NCI-H774 (cell line): ENCODE results near the gene ATP2C2.
A peak's percentile ranks its signal among the peaks of the same experiment; 100 is the strongest.

ENCODE experiments used
- DNase-seq: peaks from one replicate; lab custom pipeline; 2025; lab: John Stamatoyannopoulos, UW

The ATP2C2 gene

GRCh38 chr16:84366208-84366607 lies 2.1 kb upstream of the ATP2C2 start:
- DNase-seq = no peak

- DNase-seq = no peak
These were observed 1.0 kb upstream of the ATP2C2 start for GRCh38 chr16:84367297-84367680.

- DNase-seq = peak; percentile 29
These were observed 509 bp upstream of the ATP2C2 start for GRCh38 chr16:84367750-84368307.

GRCh38 chr16:84369105-84369504 lies 767 bp downstream of the ATP2C2 start:
- no peak for DNase-seq

- DNase-seq = no peak
These were observed 1.7 kb downstream of the ATP2C2 start for GRCh38 chr16:84369938-84370627.

- no peak for DNase-seq
These were observed 2.6 kb downstream of the ATP2C2 start for GRCh38 chr16:84370723-84371552.

- no peak for DNase-seq
These were observed 3.2 kb downstream of the ATP2C2 start for GRCh38 chr16:84371553-84371865.

- DNase-seq = no peak
These were observed 5.7 kb downstream of the ATP2C2 start for GRCh38 chr16:84373907-84374489.

GRCh38 chr16:84378099-84378498 lies 9.8 kb downstream of the ATP2C2 start:
- no peak for DNase-seq

GRCh38 chr16:84378567-84378966 lies 10.2 kb downstream of the ATP2C2 start:
- no peak for DNase-seq

GRCh38 chr16:84379008-84379708 lies 10.8 kb downstream of the ATP2C2 start:
- DNase-seq = no peak

GRCh38 chr16:84379709-84380362 lies 11.5 kb downstream of the ATP2C2 start:
- DNase-seq = no peak

GRCh38 chr16:84380405-84380804 lies 12.1 kb downstream of the ATP2C2 start:
- DNase-seq = no peak

GRCh38 chr16:84382396-84382795 lies 14.1 kb downstream of the ATP2C2 start:
- no peak for DNase-seq

- DNase-seq = no peak
These were observed 14.8 kb downstream of the ATP2C2 start for GRCh38 chr16:84383106-84383505.

GRCh38 chr16:84386047-84386446 lies 17.7 kb downstream of the ATP2C2 start:
- no peak for DNase-seq

- no peak for DNase-seq
These were observed 18.7 kb downstream of the ATP2C2 start for GRCh38 chr16:84387021-84387420.

- no peak for DNase-seq
These were observed 21.9 kb downstream of the ATP2C2 start for GRCh38 chr16:84390131-84390785.

- no peak for DNase-seq
These were observed 23.1 kb downstream of the ATP2C2 start for GRCh38 chr16:84391151-84392030.

GRCh38 chr16:84392031-84392360 lies 23.7 kb downstream of the ATP2C2 start:
- no peak for DNase-seq
